Endothelial cell of umbilical vein (primary cell): Measurements from ENCODE around the gene MYADML2. TPM values are rescaled to one million over a fixed set of nuclear protein-coding genes. Genes with fewer than 3 reads are reported as not detected.

Source experiments
- BruUV-seq: library from RNA; stranded (reverse); fragments of 400-500 nt; replicated peaks from 2 replicates; lab custom pipeline; 2021; lab: Mats Ljungman, UMichigan
- CTCF ChIA-PET: fragments of 300-600, 350-600 bp; sonication (Branson Sonifier 250); formaldehyde crosslinking; loops from one replicate; lab custom pipeline; 2021; ENCODE audit warnings: antibody characterized with exemption, inconsistent platforms; lab: Charles Lee
- POLR2A ChIA-PET: fragments of 300-600, 350-600 bp; sonication (Branson Sonifier 250); formaldehyde crosslinking; loops from one replicate; lab custom pipeline; 2021; ENCODE audit warnings: antibody characterized with exemption, inconsistent platforms; lab: Charles Lee
- DNase-seq: peaks from one replicate; pipeline ENCODE4 v3.0.0-alpha.2; 2011; ENCODE audit warnings: low read depth, low spot score
- FAIRE-seq: peaks from 2 replicates; lab custom pipeline; 2011; peaks lifted over from hg19 to GRCh38; lab: Jason Lieb, UNC
- H2AFZ ChIP-seq: 2 replicates; pipeline ENCODE4 v1.6.0; 2012; ENCODE audit warnings: low read depth, low read length, control low read depth, inconsistent platforms
- H3K27ac ChIP-seq: 2 replicates; pipeline ENCODE4 v1.5.1; 2011; ENCODE audit warnings: low read depth, mild to moderate bottlenecking, control low read depth, low read length, moderate library complexity; ENCODE audit not compliant: insufficient read depth
- H3K27me3 ChIP-seq, 2 experiments: 2 replicates each; pipeline versions ENCODE4 v1.6.0 to v1.6.1; 2011; ENCODE audit warnings: low read length in 2 of 2, mixed read lengths in 1 of 2; ENCODE audit not compliant: control insufficient read depth in 2 of 2, insufficient read depth in 2 of 2
- H3K36me3 ChIP-seq, 2 experiments: 2 replicates in 1 of 2; 3 replicates in 1 of 2; pipeline ENCODE4 v1.5.1; 2011; ENCODE audit warnings: low read length in 2 of 2, mild to moderate bottlenecking in 1 of 2, moderate library complexity in 1 of 2; ENCODE audit not compliant: control insufficient read depth in 2 of 2, insufficient read depth in 2 of 2; ENCODE audit errors: extremely low read depth in 1 of 2
- H3K4me1 ChIP-seq: 3 replicates; pipeline ENCODE4 v1.5.1; 2011; ENCODE audit warnings: mild to moderate bottlenecking, low read length; ENCODE audit not compliant: control insufficient read depth, insufficient read depth; ENCODE audit errors: extremely low read depth
- H3K4me2 ChIP-seq: 2 replicates; pipeline ENCODE4 v1.6.1; 2011; ENCODE audit warnings: low read length, control low read depth, mixed read lengths; ENCODE audit not compliant: insufficient read depth
- H3K4me3 ChIP-seq, 3 experiments: fragments of 200-600 bp in 1 of 3; sonication (generic), shearing (Covaris generic) in 1 of 3; replicated peaks in 1 of 3; 2 replicates each; pipeline ENCODE4 v1.5.1; 2011 to 2016; ENCODE audit warnings: control low read depth in 3 of 3, low read length in 3 of 3, mild to moderate bottlenecking in 2 of 3, inconsistent platforms in 1 of 3, low read depth in 1 of 3, moderate library complexity in 1 of 3; ENCODE audit not compliant: insufficient read depth in 1 of 3
- H3K79me2 ChIP-seq: 2 replicates; pipeline ENCODE4 v1.6.0; 2012; ENCODE audit warnings: low read length, inconsistent platforms; ENCODE audit not compliant: control insufficient read depth, insufficient read depth
- H3K9ac ChIP-seq: replicated peaks from 2 replicates; pipeline ENCODE3; 2011; ENCODE audit warnings: low read length, control low read depth; ENCODE audit not compliant: insufficient read depth; ENCODE audit errors: extremely low read depth
- H3K9me1 ChIP-seq: replicated peaks from 3 replicates; pipeline ENCODE4 v1.6.0; 2011; ENCODE audit warnings: mild to moderate bottlenecking, low read length; ENCODE audit not compliant: control insufficient read depth, insufficient read depth; ENCODE audit errors: extremely low read depth
- H3K9me3 ChIP-seq: replicated peaks from 2 replicates; pipeline ENCODE4 v1.5.1; 2012; ENCODE audit warnings: low read length, inconsistent platforms; ENCODE audit not compliant: control insufficient read depth, insufficient read depth
- H4K20me1 ChIP-seq: replicated peaks from 2 replicates; pipeline ENCODE3; 2011; ENCODE audit warnings: mild to moderate bottlenecking, low read length; ENCODE audit not compliant: control insufficient read depth, insufficient read depth; ENCODE audit errors: extremely low read depth
- CTCF ChIP-seq, 2 donors: IDR thresholded peaks; 1 replicate in 1 of 2; 2 replicates in 1 of 2; pipeline ENCODE4 v1.5.1; 2011; ENCODE audit warnings: low read length in 2 of 2, mild to moderate bottlenecking in 2 of 2, moderate library complexity in 2 of 2, control low read depth in 1 of 2, inconsistent platforms in 1 of 2, low read depth in 1 of 2; ENCODE audit not compliant: insufficient read depth in 1 of 2; ENCODE audit errors: extremely low read depth in 1 of 2
- EZH2 ChIP-seq: IDR thresholded peaks from 2 replicates; pipeline ENCODE4 v1.6.1; 2012; ENCODE audit warnings: borderline replicate concordance, low read depth, mild to moderate bottlenecking, moderate library complexity, low read length, inconsistent platforms; ENCODE audit not compliant: severe bottlenecking
- FOS ChIP-seq: IDR thresholded peaks from 2 replicates; pipeline ENCODE4 v1.6.1; 2011; ENCODE audit warnings: mild to moderate bottlenecking, low read length, moderate library complexity, borderline replicate concordance; ENCODE audit not compliant: insufficient read depth
- GATA2 ChIP-seq: IDR thresholded peaks from 2 replicates; pipeline ENCODE4 v1.7.0; 2011; ENCODE audit warnings: low read depth, mild to moderate bottlenecking, moderate library complexity, mixed read lengths, low read length; ENCODE audit not compliant: insufficient read length, insufficient read depth
- JUN ChIP-seq: IDR thresholded peaks from 2 replicates; pipeline ENCODE4 v1.6.1; 2011; ENCODE audit warnings: borderline replicate concordance, low read depth; ENCODE audit not compliant: insufficient read length, insufficient read depth
- MAX ChIP-seq: IDR thresholded peaks from 2 replicates; pipeline ENCODE4 v1.6.1; 2011; ENCODE audit not compliant: insufficient read depth, insufficient read length
- MYC ChIP-seq: IDR thresholded peaks from one replicate; pipeline ENCODE4 v1.6.1; 2011; ENCODE audit warnings: mild to moderate bottlenecking, low read depth, low read length
- POLR2A ChIP-seq: IDR thresholded peaks from 2 replicates; pipeline ENCODE4 v1.6.1; 2012; ENCODE audit warnings: low read depth, mild to moderate bottlenecking, control low read depth, low read length
- POLR2AphosphoS5 ChIP-seq: IDR thresholded peaks from 2 replicates; pipeline ENCODE4 v1.6.1; 2012; ENCODE audit warnings: low read depth, mild to moderate bottlenecking, control low read depth, low read length, moderate library complexity; ENCODE audit not compliant: insufficient read depth
- dilution Hi-C: fragments of 300-500 bp; cut with MboI; formaldehyde crosslinking; loops from one replicate; pipeline ENCODE4 v1.15.0; 2019; ENCODE audit warnings: low sequenced_read_pairs; ENCODE audit not compliant: extremely low pct_ligation_motif_present
- intact Hi-C: fragments of 100-400 bp; cut with micrococcal nuclease; formaldehyde crosslinking; loops from one replicate; pipeline ENCODE4 v1.10.0; 2022
- polyA plus RNA-seq, 4 experiments: library from polyadenylated mRNA; depleted of rRNA in 3 of 4; stranded (reverse) in 3 of 4; unstranded in 1 of 4; fragments of >200 nt; gene quantifications; 2 replicates each; pipeline versions ENCODE4 v1.2.1 to v1.2.3, GENCODE V29; 2011 to 2012; ENCODE audit warnings: missing spikeins in 1 of 4
- total RNA-seq: library from RNA; stranded (reverse); gene quantifications from 2 replicates; pipeline ENCODE4 v1.2.3, GENCODE V29; 2021

Gene MYADML2
- total and polyA plus RNA-seq, 2 donors (not counting 3 experiments of a cell fraction or from before 2014, with no cell fraction given): not detected

- DNase-seq (peak; percentile 34), FAIRE-seq (no peak)
- dilution Hi-C loops (no loop called here), intact Hi-C loops (loop anchor here (1.0 to 2.0 kb wide), 3 partner anchors 20 to 30 kb away; partner anchors contain the start of genes ARHGDIA, P4HB and PCYT2)
- Histone ChIP-seq H3K9ac (peak overlapping the region; percentile 84), H4K20me1 (no peaks in the 10 kb centered on the region), H3K27ac (peak overlapping the region; percentile 73), H3K4me2 (peak overlapping the region; percentile 84), H3K27me3 (no peaks in the 10 kb centered on the region), H2AFZ (no peak overlapping the region), H3K9me3 (no peaks in the 10 kb centered on the region), H3K36me3 (peaks cover 29 to 37% of the 10 kb centered on the region in 2 experiments), H3K4me3 (peak overlapping the region; percentile 76 to 96 (median 77)), H3K9me1 (no peaks in the 10 kb centered on the region), H3K79me2 (peaks cover 55% of the 10 kb centered on the region), H3K4me1 (peaks cover 13% of the 10 kb centered on the region)
- ChIA-PET POLR2A (no interaction called here), CTCF (interaction anchor here (2.5 kb wide), 1 partner anchor 21 kb away, joined by 10 read pairs; the partner anchor contains the start of gene ARHGDIA)
- no TSS peak for BruUV-seq
- TF ChIP-seq FOS: no peak
- no peak for TF ChIP-seq MAX
- no peak for TF ChIP-seq GATA2
- no peak for TF ChIP-seq JUN
- no peak for TF ChIP-seq EZH2
- no peak for TF ChIP-seq POLR2A
- no peak for TF ChIP-seq POLR2AphosphoS5
- TF ChIP-seq MYC: no peak
- TF ChIP-seq CTCF (IDR thresholded peaks at IDR 0.05; ENCODE audit: extremely low read depth in 1 of 2, insufficient read depth in 1 of 2, low read depth in 1 of 2, low read length in 2 of 2): no peak
Measured at GRCh38 chr17:81890447-81891302, 56.4 kb downstream of the MYADML2 start.

Other genes with a start within 250 kb of the MYADML2 start
- 89.2 and 91.9 TPM in 2 replicates for gene MRPL12, start 243.9 kb downstream of the MYADML2 start, total RNA-seq
- 99.9 and 126 TPM in 2 replicates for gene MRPL12, start 243.9 kb downstream of the MYADML2 start, polyA plus RNA-seq
- gene SLC25A10, start 234.9 kb downstream of the MYADML2 start, total RNA-seq: 16.7 and 17.2 TPM in 2 replicates
- 16.7 and 22.4 TPM in 2 replicates for gene SLC25A10, start 234.9 kb downstream of the MYADML2 start, polyA plus RNA-seq
- not detected in 2 replicates for gene GCGR, start 143.1 kb downstream of the MYADML2 start, total RNA-seq
- not detected in 2 replicates for gene GCGR, start 143.1 kb downstream of the MYADML2 start, polyA plus RNA-seq
- 121 and 129 TPM in 2 replicates for gene MCRIP1, start 113.9 kb downstream of the MYADML2 start, total RNA-seq
- 205 and 281 TPM in 2 replicates for gene MCRIP1, start 113.9 kb downstream of the MYADML2 start, polyA plus RNA-seq
- gene PPP1R27, start 112.2 kb downstream of the MYADML2 start, total RNA-seq: not detected in 2 replicates
- not detected in 2 replicates for gene PPP1R27, start 112.2 kb downstream of the MYADML2 start, polyA plus RNA-seq
- gene P4HB, start 86.7 kb downstream of the MYADML2 start, total RNA-seq: 872 and 988 TPM in 2 replicates
- 156 and 201 TPM in 2 replicates for gene P4HB, start 86.7 kb downstream of the MYADML2 start, polyA plus RNA-seq
- gene ARHGDIA, start 75.9 kb downstream of the MYADML2 start, total RNA-seq: 617 and 645 TPM in 2 replicates
- 358 and 487 TPM in 2 replicates for gene ARHGDIA, start 75.9 kb downstream of the MYADML2 start, polyA plus RNA-seq
- gene ALYREF, start 55.6 kb downstream of the MYADML2 start, total RNA-seq: 175 and 183 TPM in 2 replicates
- gene ALYREF, start 55.6 kb downstream of the MYADML2 start, polyA plus RNA-seq: 92.0 and 101 TPM in 2 replicates
- 126 and 128 TPM in 2 replicates for gene ANAPC11, start 55.5 kb downstream of the MYADML2 start, total RNA-seq
- 801 and 844 TPM in 2 replicates for gene ANAPC11, start 55.5 kb downstream of the MYADML2 start, polyA plus RNA-seq
- gene NPB, start 45.0 kb downstream of the MYADML2 start, total RNA-seq: 0.42 TPM in 1 of 2 replicates, not detected in the other
- gene NPB, start 45.0 kb downstream of the MYADML2 start, polyA plus RNA-seq: 0.33 and 0.81 TPM in 2 replicates
- 52.3 and 57.1 TPM in 2 replicates for gene PCYT2, start 35.8 kb downstream of the MYADML2 start, total RNA-seq
- 52.0 and 54.6 TPM in 2 replicates for gene PCYT2, start 35.8 kb downstream of the MYADML2 start, polyA plus RNA-seq
- 24.3 and 28.8 TPM in 2 replicates for gene SIRT7, start 29.1 kb downstream of the MYADML2 start, total RNA-seq
- 9.5 and 11.6 TPM in 2 replicates for gene SIRT7, start 29.1 kb downstream of the MYADML2 start, polyA plus RNA-seq
- gene MAFG, start 19.5 kb downstream of the MYADML2 start, total RNA-seq: 30.5 and 35.0 TPM in 2 replicates
- gene MAFG, start 19.5 kb downstream of the MYADML2 start, polyA plus RNA-seq: 27.6 and 28.0 TPM in 2 replicates
- gene PYCR1, start 9.9 kb downstream of the MYADML2 start, total RNA-seq: 77.7 and 85.3 TPM in 2 replicates
- gene PYCR1, start 9.9 kb downstream of the MYADML2 start, polyA plus RNA-seq: 94.8 and 124 TPM in 2 replicates
- not detected in 2 replicates for gene NOTUM, start 14.0 kb upstream of the MYADML2 start, total RNA-seq
- gene NOTUM, start 14.0 kb upstream of the MYADML2 start, polyA plus RNA-seq: not detected in 2 replicates
- gene ASPSCR1, start 30.4 kb upstream of the MYADML2 start, total RNA-seq: 30.9 and 36.5 TPM in 2 replicates
- gene ASPSCR1, start 30.4 kb upstream of the MYADML2 start, polyA plus RNA-seq: 24.8 and 30.4 TPM in 2 replicates
- gene CENPX, start 75.6 kb upstream of the MYADML2 start, total RNA-seq: 56.2 and 68.0 TPM in 2 replicates
- 67.2 and 67.6 TPM in 2 replicates for gene CENPX, start 75.6 kb upstream of the MYADML2 start, polyA plus RNA-seq
- 18.6 and 22.9 TPM in 2 replicates for gene LRRC45, start 76.1 kb upstream of the MYADML2 start, total RNA-seq
- gene LRRC45, start 76.1 kb upstream of the MYADML2 start, polyA plus RNA-seq: 7.6 and 8.1 TPM in 2 replicates
- 34.1 and 35.4 TPM in 2 replicates for gene RAC3, start 84.4 kb upstream of the MYADML2 start, total RNA-seq
- gene RAC3, start 84.4 kb upstream of the MYADML2 start, polyA plus RNA-seq: 56.0 and 91.1 TPM in 2 replicates
- gene DCXR, start 90.5 kb upstream of the MYADML2 start, total RNA-seq: 75.2 and 93.0 TPM in 2 replicates
- 178 and 241 TPM in 2 replicates for gene DCXR, start 90.5 kb upstream of the MYADML2 start, polyA plus RNA-seq
- gene RFNG, start 104.6 kb upstream of the MYADML2 start, total RNA-seq: 33.7 and 36.9 TPM in 2 replicates
- gene RFNG, start 104.6 kb upstream of the MYADML2 start, polyA plus RNA-seq: 40.0 and 59.2 TPM in 2 replicates
- 96.6 and 116 TPM in 2 replicates for gene GPS1, start 104.7 kb upstream of the MYADML2 start, total RNA-seq
- gene GPS1, start 104.7 kb upstream of the MYADML2 start, polyA plus RNA-seq: 178 and 235 TPM in 2 replicates
- gene DUS1L, start 118.6 kb upstream of the MYADML2 start, total RNA-seq: 90.3 and 92.9 TPM in 2 replicates
- 60.1 and 63.1 TPM in 2 replicates for gene DUS1L, start 118.6 kb upstream of the MYADML2 start, polyA plus RNA-seq
- 351 and 360 TPM in 2 replicates for gene FASN, start 151.0 kb upstream of the MYADML2 start, total RNA-seq
- gene FASN, start 151.0 kb upstream of the MYADML2 start, polyA plus RNA-seq: 101 and 130 TPM in 2 replicates